Neural progenitor cell (in vitro differentiated cells): ENCODE measurements around the gene FXYD2.

Experiments
- CTCF ChIP-seq: fragments of 200-600 bp; sonication (generic); IDR thresholded peaks from 2 replicates; pipeline ENCODE4 v1.5.1; 2017; ENCODE audit warnings: antibody characterized with exemption, mild to moderate bottlenecking
- EZH2phosphoT487 ChIP-seq: fragments of 200-600 bp; sonication (generic); IDR thresholded peaks from 2 replicates; pipeline ENCODE4 v1.6.1; 2017; ENCODE audit warnings: antibody characterized with exemption

- TF ChIP-seq EZH2phosphoT487 (no peak), CTCF (no peak)
These were observed 38.8 kb upstream of the FXYD2 start for GRCh38 chr11:117863383-117863782.
